Measurements from ENCODE around the gene UBL5.

DNA sequence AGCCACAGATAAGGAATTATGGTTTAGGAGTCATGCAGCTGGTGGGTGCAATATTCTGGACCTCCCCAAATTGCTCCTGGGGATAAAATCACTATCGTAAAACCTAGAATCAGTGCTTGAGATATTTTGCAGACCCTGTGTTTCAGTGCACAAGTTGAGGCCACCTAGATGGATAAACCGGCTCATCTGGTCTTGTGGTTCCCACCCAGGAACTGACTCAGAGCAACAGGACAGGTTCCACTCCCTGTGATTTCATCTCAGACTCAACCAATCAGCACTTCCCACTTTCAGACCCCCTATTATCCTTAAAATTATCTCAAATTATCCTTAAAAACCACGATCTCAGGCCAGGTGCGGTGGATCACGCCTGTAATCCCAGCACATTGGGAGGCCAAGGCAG is 29.8 kb upstream of the UBL5 start:
- TF ChIP-seq EZH2 (IDR thresholded peaks at IDR 0.05; ENCODE audit: borderline replicate concordance, low read length): no peak
- TF ChIP-seq, protein P1, sequence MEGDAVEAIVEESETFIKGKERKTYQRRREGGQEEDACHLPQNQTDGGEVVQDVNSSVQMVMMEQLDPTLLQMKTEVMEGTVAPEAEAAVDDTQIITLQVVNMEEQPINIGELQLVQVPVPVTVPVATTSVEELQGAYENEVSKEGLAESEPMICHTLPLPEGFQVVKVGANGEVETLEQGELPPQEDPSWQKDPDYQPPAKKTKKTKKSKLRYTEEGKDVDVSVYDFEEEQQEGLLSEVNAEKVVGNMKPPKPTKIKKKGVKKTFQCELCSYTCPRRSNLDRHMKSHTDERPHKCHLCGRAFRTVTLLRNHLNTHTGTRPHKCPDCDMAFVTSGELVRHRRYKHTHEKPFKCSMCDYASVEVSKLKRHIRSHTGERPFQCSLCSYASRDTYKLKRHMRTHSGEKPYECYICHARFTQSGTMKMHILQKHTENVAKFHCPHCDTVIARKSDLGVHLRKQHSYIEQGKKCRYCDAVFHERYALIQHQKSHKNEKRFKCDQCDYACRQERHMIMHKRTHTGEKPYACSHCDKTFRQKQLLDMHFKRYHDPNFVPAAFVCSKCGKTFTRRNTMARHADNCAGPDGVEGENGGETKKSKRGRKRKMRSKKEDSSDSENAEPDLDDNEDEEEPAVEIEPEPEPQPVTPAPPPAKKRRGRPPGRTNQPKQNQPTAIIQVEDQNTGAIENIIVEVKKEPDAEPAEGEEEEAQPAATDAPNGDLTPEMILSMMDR (conservative IDR thresholded peaks at IDR 0.05 in 1 of 2, IDR thresholded peaks at IDR 0.05 in 1 of 2; ENCODE audit: extremely low read depth in 1 of 2, insufficient read depth in 1 of 2, low read depth in 1 of 2, low read length in 2 of 2): no peak
